Stimulated activated CD8-positive, alpha-beta memory T cell treated with anti-CD3 and anti-CD28 coated beads, Interleukin-12 subunit alpha, Interleukin-12 subunit beta, amount 100 ng/mL, for 24 hours (primary cell): Measurements from ENCODE around the gene KTN1.

Experiments
- DNase-seq: peaks from one replicate; pipeline ENCODE4 v3.0.0-alpha.2; 2020; ENCODE audit errors: extremely low read depth

Gene KTN1, protein sequence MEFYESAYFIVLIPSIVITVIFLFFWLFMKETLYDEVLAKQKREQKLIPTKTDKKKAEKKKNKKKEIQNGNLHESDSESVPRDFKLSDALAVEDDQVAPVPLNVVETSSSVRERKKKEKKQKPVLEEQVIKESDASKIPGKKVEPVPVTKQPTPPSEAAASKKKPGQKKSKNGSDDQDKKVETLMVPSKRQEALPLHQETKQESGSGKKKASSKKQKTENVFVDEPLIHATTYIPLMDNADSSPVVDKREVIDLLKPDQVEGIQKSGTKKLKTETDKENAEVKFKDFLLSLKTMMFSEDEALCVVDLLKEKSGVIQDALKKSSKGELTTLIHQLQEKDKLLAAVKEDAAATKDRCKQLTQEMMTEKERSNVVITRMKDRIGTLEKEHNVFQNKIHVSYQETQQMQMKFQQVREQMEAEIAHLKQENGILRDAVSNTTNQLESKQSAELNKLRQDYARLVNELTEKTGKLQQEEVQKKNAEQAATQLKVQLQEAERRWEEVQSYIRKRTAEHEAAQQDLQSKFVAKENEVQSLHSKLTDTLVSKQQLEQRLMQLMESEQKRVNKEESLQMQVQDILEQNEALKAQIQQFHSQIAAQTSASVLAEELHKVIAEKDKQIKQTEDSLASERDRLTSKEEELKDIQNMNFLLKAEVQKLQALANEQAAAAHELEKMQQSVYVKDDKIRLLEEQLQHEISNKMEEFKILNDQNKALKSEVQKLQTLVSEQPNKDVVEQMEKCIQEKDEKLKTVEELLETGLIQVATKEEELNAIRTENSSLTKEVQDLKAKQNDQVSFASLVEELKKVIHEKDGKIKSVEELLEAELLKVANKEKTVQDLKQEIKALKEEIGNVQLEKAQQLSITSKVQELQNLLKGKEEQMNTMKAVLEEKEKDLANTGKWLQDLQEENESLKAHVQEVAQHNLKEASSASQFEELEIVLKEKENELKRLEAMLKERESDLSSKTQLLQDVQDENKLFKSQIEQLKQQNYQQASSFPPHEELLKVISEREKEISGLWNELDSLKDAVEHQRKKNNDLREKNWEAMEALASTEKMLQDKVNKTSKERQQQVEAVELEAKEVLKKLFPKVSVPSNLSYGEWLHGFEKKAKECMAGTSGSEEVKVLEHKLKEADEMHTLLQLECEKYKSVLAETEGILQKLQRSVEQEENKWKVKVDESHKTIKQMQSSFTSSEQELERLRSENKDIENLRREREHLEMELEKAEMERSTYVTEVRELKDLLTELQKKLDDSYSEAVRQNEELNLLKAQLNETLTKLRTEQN (N-terminal part only)

DNA sequence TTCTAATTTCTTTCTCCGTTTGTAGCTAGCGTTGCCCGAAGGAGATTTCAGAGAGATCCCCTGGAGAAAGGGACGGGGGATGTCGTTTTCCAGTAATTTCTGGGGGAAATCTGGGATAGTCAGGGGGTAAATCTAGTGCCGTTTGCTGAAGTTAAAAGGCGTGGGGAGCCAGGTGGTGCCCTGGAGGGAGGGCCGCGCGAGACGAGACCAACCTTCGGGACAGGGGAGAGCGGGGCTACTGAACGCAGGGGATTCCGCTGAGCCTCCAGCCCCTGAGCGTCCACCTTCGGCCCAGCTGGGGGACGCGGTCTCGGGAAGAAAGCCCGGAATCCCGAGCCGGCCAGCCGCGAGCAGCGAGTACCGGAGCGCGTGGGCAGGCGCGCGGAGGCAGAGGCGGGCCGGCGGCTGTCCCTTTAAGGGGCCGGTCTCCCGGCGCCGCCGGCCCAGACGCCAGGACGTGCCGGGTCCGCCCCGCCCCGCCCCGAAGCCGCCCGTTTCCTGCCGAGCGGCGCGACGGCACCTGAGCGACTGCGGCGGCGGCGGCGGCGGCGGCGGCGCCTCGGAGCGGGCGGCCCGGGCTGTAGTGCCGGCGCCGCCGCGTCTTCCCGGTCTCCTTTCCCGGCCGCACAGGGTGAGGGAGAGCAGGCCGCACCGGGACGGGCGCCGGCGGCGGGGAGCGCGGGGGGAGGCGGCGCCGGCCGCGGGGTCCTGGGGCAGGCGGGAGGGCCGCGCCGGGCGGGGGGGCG is at the start of gene KTN1:
Gene KTN1 (plus strand): TSS at position 484 of the 746 bp plus-strand sequence. CDS start 31,842 bp downstream, outside the sequence.
- DNase-seq: peak; percentile 67

DNA sequence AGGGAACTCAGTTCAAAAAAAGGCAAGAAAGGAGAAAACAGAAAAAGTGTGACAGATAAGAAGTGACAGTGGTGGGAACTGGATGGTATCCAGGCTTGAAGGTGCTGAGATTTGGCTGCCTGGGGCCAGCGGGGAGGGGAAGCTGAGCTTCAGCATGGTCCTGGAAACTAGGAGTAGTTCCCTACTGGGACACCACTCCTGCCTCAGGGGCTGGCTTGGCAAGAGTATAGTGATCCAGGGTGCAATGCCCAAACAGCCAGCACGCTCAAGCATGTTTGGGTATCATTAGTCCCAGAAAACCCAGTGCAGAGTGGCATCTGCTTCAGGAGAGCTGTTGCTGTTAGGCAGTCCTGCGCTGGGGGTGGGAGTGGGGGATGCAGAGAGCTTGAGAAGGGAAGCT is 49.5 kb upstream of the KTN1 start:
- no peak for DNase-seq

DNA sequence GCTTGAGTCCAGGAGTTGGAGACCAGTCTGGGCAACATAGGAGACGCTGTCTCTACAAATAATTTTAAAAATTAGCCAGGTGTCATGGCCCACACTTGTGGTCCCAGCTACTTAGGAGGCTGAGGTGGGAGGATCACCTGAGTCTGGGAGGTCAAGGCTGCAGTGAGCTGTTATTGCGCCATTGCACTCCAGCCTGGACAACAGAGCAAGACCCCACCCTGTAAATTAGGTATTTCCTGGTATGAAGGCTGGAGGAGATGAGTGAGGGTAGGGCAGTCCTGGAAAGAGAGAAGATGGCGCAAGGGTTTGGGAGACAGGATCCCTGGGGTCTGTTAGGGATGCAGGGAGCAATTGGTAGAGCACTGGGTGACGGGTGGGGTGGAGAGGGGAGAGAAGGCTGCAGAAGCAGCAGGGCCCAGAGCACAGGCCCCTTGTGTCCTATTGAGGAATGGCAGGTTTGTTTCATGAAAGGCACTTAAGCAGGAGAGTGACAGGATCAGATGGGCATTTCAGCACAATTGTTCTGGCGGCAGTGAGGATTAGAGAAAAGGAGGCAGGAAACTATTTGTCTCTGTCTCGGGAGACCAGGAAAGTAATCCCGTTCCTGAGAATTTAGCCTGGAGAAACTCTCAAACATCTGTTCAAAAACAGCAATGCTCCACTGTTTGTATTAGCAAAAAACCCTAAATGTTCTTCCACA is 47.2 kb upstream of the KTN1 start:
- DNase-seq: no peak

DNA sequence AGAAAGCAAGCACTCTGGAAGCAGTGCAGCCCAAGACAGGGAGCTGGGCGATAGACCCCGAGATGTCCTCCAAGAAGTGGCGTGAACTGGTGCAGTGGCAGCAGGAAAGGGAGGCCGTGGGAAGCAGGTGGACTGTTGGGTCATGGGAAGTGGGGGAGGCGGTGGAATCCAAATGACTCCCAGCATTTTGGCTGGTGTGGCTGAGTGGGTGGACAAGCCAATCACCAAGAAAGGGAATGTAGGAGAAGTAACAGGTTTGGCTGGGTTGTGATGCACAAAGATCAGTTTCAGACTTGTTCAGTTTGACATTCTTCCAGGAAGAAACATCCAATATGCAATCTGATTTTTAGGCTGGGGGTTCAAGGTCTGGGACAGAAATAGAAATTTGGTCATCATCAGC is 46.0 kb upstream of the KTN1 start:
- DNase-seq: no peak

DNA sequence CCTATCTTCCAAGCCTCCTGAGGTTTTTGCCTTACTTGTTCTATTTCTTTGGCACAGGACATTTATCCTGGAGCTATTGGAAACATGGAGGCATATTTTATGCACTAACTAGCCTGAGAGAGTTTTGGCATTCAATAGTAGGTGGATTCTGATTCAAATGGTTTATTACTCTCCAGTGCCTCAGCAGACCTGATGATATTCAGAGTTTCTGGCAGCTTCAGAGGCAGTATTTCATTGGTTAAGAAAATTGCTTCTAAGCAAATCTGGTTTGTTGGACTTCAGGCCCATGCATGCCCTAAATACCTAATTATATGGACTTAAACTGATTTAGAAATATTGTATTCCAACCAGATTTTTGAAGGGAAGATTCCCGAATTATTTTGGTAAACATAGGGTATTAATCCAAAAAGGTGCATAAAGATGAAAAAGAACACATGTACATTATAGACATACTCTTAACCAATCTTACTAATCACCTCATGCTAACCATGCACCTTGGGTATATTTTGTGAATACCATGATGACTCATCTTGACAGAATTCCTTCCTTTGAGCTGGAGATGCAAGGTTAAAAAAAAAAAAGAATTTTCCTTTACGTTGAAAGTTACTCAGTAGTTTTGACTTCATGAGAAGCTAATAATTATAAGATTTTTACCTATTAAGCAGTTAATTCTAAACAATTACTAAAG is 44.3 kb upstream of the KTN1 start:
- no peak for DNase-seq

DNA sequence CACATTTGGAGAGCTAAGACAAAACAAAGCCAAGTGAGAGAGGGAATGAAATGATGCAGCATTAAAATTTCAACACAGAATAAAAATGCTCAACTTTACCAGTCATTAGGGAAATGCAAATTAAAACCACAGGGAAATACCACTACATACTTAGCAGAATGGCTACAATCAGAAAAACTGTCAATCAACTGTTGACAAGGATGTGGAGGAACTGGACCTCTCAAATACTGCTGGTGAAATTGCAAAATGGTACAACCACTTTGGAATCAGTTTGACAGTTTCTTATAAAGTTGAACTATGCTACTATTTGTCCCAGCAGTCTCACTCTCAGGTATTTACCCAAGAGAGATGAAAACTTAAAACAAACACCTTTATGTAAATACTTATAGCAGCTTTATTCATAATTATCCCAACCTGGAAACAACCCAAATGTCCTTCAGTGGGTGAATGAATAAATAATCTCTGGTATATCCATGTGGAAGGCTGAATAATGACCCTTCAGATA is 43.8 kb upstream of the KTN1 start:
- DNase-seq: no peak

DNA sequence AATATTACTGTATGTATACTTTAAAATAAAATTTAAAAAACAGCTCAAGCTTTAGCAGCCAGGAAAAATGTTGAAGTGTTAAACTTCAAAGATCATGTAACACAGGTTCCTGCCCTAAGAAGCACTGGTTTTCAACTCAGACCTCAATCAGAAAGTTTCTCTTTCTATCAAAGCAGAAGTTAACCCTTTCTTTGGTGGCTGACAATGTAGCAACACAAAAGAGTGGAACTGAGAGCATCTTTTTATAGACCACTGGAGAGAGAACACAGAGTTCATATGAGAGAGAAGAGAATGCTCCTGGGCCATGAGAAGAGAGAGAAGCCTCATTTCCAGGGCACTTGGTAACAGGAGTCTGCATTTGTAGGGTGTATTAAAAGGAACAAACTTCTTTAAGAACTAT is 42.2 kb upstream of the KTN1 start:
- DNase-seq: no peak

DNA sequence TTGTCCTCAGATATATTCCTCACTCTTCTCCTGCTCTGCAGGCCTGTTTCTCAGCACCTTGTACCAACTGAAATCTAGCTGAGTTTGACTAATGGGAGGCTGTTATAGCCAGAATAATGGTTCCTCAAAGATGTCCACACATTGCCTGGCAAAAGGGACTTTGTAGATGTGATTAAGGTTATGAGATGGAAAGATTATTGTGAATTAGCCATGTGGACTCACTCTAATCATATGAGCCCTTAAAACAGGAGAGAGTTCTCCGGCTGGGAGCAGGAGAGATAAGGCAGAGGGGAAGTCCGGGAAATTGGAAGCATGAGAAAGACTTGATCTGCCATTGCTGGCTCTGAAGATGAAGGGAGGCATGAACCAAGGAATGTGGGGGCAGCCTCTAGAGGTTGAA is 40.0 kb upstream of the KTN1 start:
- no peak for DNase-seq

DNA sequence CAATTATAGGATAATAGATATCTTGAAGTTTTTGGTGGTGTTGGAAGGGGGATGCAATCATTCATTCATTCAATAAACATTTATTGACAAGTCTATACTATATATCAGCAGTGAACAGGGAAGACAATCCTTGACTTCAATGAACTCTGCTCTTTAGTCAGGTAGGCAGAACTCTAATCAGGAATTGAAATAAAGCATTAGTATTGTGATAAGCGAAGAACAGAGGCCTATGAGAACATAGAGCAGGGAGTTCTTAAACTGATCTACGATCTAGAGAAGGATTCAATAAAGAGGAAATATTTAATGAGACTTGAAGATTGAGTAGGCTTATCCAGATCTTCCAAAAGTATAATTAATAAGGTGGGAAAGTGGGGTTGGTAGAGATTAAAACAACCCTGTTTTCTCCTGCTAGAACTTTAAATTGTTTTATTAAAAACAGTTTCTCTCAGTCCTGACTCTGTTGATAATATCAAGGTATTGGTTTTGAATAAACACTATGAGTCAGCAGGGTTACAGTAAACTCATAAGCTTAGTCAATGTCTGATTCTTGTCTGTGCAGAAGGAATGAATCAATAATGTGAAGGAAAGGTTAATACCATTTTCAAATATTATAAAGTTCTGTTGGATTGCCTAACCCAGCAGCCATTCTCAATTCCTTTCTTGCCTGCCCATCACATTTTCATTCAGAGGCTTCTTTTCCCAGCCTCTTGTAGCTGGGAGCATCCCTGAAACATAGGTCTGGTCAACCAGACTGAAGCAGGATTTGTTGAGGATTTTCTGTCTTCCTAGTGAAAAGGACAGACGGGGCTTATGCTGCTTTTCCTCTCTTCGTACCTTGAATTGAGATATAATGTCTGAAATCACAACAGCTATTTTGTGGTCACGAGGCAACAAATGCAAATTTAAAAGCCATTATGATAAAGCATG is 38.9 kb upstream of the KTN1 start:
- no peak for DNase-seq

DNA sequence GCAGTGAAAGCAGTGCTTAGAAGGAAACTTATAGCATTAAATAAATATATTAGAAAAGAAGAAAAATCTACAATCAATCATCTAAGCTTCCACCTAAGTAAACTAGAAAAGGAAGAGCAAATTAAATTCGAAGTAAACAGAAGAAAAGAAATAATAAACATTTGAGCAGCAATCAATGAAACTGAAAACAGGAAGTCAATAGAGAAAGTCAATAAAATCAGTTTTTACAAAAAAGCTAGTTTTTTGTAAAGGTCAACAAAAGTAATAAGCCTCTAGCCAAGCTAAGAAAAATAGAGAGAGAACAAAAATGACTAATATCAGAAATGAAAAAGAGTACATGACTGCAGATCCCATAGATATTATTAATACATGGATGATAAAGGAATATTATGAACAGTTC is 34.2 kb upstream of the KTN1 start:
- no peak for DNase-seq

DNA sequence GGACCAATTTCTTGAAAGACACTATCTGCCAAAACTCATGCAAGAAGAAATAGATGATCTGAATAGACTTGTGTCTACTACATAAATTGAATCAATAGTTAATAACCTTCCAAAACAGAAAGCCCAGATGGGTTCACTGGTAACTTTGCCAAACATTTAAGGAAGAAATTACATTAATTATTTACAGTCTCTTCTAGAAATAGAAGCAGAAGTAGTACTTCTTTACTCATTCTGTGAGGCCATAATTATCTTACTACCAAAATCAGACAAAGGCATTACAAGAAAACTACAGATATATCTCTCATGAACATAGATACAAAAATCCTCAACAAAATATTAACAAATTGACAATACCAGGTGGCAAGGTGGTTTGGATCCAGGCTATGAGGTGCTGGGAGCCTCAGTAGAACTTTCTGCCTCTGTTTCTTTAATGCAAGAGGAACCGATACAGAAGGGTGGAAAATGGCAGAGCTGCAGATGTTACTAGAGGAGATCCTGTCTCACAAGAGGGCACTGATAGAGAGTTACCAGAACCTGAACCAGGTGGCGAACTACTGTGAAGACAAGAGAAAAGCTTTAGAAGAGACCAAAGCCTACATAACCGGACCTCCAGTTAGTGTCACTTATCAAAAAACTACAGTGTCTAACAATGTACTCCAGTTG is 33.7 kb upstream of the KTN1 start:
- DNase-seq: no peak

DNA sequence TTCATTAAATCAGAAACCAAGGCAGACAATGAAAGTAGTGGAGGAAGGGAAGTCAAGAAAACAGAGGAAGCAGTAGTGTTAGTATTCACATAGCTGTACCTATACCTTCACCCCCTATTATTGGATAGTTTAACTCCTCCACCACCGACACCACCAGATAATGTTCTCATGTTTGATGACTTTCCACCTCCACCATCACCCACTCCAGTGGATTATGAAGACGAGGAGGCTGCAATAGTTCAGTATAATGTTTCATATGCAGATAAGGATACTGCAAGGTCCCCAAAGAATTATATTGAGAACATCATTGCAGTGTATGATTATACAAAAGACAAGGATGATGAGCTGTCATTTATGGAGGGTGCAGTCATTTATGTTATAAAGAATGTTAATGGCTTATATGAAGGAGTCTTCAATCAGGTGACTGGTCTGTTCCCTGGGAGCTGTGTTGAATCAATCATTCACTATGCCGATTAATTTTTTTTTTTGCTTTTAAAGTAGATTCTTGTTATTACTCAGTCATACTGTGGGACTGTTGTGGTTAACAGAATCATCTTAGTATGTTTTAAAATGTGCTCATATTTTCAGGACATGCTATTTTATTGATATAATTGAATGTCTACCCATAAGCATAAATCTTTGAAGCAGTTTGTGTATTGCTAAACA is 32.2 kb upstream of the KTN1 start:
- DNase-seq: no peak

DNA sequence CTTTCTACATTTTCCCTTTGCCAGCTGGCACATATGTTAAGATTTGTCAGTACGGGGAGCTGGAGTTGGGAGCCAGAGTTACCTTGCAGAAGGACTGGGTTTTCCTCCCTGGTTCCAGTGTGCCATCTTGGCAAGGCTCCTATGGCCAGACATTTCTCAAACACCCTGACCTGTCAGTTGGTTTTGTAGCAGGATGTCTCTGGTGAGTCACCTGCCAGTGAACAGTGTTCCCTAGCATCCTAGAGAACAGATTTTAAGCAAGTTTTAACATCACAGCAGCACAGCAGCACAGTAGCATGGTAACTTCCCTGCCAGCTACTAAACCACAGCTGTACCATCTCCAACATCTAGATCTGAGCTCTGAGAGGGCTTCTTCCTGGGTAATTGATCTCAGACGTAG is 26.2 kb upstream of the KTN1 start:
- no peak for DNase-seq

DNA sequence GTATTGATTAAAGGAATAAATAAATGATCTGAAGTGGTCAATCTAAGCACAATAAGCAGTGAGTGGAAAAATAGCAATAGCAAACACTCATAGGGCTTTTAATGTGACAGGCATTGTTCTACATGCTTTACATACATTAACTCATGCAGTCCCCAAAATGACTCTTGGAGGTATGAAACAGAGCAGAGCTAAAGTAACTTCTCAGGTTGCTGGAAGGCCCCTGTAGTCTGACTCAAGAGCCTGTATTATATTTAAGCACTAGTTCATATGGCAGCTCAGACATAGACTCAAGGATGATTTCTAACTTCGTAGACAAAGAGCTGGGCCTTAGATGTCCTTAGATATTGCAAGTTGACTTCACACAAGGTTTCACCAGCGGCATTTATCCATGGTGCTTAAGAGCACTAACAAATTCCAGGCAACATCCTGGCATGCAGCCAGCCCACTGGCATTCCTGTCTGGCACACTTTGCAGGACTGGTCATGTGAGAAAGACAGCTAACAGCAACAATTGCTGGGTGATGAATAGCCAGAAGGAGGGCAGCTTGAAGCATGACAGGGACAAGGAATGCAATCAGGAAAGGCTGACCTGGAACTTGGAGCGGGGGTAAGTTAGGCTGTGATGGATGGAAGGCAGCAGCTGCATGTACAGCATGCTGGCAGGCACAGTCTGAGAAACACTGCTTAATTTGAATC is 22.9 kb upstream of the KTN1 start:
- no peak for DNase-seq

DNA sequence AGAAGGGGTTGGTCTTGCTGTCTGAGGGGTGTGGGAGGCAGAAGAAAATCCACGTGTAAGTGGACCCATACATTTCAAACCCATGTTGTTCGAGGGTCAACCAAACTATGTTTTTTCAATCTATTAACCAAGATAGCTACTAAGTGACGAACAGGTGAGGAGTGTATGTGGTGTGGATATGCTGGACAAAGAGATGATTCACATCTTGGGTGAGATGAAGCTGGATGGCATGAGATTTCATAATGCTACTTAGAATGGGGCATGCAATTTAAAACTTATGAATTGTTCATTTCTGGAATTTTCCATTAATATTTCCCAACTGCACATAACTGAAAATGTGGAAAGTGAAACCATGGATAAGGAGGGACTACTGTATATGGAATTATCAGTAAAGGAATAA is 17.9 kb upstream of the KTN1 start:
- DNase-seq: no peak

DNA sequence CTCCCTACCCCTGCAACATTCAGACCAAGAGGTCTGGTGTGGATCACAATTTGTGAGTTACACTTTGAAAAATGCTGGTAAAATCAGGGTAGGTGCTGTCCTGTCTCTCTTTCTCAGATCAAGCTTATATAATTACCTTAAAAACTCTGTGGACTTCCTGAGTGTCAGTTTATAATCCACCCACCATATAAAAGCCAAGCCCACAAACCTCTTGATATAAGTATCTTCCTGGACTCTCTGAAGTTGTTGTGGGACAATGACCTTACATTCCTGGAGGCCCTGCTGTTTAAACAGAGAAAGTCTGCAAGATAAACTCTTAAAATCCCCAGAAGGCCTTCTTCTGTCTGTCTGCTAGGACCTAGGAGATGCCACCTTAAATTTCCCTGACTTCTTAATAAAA is 11.4 kb upstream of the KTN1 start:
- no peak for DNase-seq
